HG03575 (cell line): ENCODE measurements around the gene LMX1B.
"Not testable (repeated sequence)": the region's sequence is repeated elsewhere in the genome, so short reads cannot be mapped to it uniquely, and the experiment has no call there.

ENCODE experiments used
- ATAC-seq: cut with Tn5 transposase; IDR thresholded peaks from one replicate; pipeline ENCODE4 v1.9.1; 2021; ENCODE audit not compliant: unreplicated experiment, insufficient number of reproducible peaks, low FRiP score; ENCODE audit errors: extremely low read depth

The LMX1B gene

DNA sequence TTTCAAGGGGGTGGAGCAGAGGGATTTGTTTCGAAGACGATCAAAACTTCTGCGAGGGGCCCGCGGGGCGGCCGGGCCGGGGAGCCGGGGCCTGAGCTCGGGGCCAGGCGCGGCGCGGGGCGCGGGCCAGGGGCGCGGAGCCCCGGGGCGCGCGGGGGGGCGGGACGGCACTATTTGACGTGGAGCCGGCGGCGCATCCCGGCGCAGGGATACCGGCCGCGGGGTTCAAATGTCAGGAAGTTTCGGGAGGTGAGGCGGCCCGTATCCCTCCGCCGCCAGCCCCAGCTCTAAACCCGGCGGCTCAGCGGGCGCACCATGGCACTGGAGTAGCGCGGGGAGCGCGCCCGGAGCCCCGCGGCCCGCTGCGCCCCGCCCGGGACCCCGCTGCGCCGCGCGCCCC is at the start of gene LMX1B:
LMX1B (plus strand) TSS at position 278 of the 400 bp plus-strand sequence. CDS start 522 bp downstream, outside the sequence.
- ATAC-seq: no peak

DNA sequence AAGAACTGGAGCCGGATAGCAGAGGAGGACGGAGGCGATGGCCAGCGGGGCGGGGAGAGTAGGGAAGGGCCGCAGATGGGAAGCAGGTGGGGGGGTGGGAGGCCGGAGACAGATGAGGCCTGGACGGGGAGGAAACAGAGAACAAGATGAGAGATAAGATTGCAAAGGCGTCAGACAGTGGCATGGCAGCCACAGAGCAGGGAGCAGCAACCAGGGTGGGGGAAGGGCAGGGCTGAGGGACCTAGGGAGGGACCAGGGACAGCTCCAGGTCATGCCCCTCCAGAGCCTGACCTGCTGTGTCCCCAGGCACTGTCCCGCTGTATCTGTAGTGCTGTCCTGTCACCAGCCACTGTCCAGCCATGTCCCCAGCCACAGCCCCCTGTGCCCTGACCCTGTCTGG is 49.6 kb upstream of the LMX1B start:
- ATAC-seq: no peak

DNA sequence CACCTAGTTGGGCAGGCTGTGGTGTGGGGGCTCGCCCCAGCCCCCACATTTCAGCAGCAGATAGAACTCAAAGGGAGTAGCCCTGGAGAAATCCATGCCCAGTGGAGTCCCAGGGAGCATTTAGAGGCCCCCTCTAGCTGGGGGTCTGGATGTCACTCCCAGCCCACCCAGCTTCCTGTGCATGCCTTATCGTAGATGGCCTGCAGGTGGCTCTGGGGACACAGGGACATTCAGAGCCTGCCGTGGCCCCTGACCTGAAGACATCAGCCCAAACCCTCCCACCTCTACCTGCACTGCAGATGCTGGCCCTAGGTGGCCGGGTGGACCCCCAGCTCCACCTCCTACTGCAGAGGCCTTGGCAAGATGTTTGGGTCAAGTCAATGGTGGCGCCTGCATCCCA is 49.0 kb upstream of the LMX1B start:
- no peak for ATAC-seq

DNA sequence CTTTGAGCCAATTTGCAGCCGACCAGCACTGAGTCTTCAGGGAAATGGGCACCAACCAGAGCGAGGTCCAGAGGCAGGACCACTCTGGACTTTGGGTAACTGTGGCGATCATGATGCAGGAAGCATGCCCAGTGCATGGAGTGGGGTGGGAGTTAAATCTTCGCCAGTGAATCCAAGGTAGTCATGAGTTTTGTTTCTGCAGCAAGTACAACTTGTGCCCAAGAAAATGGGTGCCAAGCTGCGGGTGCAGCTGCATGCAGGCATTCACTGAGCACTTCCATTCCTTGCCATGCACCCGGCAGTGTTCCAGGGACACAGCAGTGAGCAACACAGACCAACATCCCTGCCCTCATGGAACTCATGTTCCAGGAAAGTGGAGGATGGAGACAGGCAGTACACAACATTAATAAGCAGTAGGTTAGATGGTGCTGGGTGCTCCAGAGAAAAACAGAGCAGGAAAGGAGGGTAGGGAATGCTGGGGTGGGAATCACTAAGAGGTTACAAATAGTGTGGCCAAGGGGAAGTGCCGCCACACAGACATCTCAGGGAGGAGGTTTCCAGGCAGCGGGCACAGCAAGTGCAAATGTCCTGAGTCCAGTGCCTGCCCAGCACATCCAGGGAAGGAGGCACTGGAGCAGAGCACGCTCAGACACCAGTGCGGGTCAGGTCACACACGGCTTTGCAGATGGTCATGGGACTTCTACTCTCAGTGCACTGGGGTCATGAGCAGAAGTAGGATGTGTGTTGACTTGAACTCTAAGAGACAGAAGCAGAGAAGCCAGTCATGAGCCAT is 48.2 kb upstream of the LMX1B start:
- ATAC-seq: no peak

DNA sequence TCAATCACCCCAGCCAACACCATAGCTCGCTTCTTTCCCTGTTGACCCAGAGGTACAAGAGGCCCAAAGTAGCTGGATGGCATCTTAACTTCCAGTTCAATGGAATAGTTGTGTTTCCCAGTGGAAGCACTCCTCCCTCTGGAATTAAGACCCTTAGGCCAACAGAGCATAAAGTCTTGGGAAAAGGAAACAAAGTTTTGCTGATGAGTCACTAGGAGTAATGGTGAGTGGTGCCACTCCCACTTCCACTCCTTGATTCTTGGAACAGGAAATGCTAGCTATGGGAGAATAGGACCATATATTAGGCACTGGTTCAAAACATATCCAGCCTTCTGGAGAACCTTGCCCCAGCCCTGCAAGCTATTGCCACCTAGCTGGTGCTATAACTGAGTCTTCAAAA is 44.7 kb upstream of the LMX1B start:
- no peak for ATAC-seq

DNA sequence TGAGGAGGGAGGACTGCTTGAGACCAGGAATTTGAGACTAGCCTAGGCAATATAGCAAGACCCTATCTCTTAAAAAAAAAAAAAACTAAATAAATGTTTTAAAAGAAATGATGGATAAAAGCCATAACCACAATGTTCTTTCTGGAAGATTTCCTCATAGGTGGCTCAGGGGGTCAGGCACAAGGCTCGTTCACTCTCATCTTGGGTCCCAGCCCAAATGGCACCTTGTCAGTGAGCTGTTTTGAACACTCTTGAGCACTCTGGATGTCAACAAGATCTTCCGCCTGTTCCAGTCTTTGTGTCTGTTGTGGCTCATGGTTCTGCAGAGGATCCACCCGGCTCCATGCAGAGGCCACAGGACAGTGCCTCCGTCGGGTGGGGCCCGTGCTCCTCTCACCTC is 35.7 kb upstream of the LMX1B start:
- ATAC-seq: no peak

DNA sequence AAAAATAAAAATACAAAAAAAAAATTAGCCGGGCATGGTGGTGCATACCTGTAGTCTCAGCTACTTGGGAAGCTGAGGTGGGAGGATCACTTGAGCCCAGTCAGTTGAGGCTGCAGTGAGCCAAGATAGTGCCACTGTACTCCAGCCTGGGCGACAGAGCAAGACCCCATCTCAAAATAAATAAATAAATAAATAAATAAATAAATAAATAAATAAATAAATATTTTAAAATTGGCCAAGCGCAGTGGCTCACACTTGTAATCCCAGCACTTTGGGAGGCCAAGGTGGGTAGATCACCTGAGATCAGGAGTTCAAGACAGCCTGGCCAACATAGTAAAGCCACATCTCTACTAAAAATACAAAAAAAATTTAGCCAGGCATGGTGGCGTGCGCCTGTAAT is 33.4 kb upstream of the LMX1B start:
- ATAC-seq: not testable (repeated sequence)

DNA sequence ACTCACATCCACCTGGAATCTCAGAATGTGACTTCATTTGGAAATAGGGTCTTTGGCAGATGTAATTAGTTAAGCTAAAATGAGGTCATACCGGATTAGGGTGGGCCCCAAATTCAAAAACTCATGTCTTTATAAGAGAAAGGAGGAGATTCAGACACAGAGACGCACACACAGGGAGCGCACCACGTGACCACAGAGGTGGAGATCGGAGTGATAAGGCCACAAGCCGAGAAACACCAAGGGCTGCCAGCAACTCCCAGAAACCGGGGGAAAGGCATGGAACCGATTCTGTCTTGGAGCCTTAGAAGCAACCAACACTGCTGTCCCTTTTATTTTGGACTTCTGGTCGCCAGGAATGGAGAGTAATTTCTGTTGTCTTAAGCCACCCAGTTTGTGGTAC is 31.8 kb upstream of the LMX1B start:
- ATAC-seq: no peak

DNA sequence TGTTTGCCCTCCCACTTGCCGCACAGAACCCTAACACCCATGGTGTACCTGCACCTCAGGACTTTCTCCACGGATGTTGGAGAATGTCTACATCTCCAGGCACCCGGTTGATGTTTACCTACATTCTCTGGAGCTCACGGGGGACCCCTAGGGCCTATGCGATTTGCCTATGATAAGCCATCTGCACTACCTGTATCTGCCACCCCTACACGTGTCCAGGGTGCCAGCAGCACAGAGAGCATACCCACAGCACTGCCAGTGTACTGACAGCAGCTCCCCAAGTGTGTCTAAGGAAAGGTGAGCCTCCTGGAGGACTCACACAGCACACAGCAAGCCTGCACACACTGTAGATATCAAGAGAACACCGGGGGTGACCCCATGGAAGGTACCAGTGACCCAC is 31.3 kb upstream of the LMX1B start:
- no peak for ATAC-seq

DNA sequence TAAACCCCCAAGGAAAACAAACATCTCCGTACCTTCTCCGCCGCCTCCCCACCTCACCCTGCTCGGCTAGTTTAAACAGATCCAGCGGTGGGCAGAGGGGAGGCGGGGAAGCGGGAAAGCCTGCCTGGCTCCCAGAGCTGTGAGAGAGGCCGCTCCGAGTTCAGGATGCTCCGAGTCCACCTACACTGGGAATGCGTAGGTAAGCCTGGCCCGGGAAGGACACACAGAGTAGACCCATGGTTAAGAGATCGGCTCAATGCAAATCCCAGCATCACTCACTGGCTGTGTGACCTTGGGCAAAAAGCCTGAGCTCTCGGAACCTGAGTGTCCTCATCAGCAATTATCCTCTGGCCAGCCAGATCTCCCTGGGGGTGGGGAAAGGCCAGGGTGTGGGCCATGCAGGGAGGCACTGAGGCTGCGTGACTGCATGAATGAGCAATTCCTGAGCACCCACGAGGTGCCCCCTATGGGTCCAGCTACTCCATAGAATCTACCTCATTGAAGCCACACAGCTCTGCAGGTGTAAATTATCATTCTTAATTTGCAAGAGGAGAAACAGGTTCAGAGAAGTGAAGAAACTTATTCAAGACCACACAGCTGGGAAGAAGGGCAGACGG is 30.5 kb upstream of the LMX1B start:
- no peak for ATAC-seq

DNA sequence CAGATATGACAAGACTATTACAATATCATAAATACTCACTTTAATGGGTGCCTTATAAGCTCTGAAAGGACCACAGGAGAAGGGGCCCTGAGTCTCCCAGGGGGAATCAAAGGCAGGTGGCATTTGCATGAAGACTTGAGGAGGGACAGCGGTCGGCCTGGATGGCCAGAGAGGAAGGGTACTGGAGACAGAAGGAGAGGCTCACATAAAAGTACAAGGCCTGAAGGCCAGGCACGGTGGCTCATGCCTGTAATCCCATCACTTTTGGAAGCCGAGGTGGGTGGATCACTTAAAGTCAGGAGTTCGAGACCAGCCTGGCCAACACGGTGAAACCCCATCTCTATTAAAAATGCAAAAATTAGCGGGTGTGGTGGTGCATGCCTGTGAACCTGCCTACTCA is 29.1 kb upstream of the LMX1B start:
- no peak for ATAC-seq

DNA sequence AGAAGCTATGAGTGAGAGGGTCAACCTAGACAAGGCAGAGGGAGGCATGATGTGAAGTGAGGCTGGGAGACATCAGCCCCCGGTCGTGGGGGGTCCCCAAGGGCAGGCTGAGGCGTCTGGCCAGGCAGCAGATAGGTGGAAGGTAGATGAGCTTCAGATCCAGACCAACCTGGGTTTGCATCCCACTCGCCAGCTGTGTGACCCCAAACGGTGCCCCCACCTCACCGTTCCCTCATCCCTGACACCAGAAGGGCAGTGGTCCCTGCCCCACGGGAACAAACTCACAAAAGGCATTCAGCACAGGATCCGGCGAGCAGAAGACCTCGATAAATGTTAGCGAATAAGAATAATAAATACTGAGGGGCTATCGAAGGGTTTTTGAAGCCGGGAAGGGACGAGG is 27.5 kb upstream of the LMX1B start:
- no peak for ATAC-seq

DNA sequence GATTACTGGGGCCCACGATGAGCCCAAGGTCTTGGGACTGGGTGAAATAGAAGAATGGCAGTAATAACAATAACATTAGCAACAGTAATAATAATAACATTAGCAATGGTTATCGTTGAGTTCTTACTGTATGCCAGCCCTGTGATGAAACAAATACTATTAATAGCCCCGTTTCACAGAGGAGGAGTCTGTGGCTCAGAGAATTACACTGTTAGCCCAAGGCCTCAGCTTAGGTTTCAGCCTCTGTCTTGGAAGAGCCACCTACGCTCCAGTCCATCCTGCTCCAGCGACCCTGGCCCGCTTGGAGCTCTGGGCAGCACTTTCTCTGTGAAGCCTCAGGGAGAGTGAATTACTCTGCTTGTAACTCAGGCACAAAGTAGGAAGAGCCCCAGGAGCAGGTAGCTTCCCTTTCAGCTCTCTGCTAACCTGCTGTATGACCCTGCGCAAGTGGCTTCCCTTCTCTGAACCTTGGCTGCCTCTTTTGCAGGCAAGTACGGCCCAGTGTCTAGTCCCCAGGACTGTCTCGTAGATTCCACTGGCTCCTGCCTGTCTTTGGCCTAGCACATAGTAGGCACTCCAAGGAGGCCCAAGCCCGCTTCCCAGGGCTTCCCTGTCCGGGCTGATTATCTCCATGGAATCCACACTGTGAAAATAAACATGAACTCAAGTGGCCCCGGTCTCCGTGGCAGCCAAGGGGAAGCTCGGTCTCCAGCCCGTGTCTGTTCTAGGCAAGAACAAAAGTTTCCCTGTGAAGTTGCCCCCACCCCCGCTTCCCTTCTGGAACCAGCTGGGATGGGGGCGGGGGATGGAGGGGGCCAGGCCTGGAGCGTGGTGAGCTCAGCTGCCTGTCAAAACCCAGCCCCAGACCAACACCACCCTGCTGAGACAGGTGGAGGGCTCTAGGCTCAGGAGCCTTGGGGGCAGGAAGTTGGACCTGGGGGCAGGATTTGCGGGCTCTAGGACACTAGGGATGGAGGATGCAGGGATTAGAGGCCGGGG is 26.2 kb upstream of the LMX1B start:
- ATAC-seq: no peak

DNA sequence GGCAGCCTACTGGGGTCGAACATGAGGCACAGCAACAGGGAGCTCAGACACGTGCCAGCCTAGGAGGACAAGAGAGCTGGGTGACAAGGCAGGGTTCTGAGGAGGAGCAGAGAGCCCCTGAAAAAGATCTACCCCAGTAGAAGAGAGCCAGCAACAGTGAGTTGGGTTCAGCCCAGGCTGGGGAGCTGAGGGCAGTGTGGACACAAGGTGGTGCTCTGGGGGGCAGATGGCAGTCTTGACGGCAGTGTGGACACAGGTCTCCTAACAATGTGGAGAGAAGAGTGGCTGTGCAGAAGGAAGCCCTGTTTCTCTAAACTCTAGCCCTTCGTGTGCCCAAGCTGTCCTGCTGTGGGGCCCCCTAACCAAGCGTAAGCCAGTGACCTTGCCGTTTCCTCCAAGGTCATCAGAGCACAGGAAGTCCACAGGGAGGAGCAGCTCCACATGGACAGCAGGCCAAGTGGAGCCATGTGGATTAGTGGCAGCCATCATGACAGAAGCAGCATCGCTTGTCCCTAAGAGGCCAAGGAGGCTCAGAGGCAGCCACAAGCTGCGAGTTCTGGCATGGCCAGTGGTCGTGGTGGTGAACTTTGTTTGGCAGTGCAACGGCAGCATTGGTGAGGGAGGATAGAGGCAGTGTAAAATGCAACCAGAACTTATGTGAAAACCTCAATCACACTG is 25.1 kb upstream of the LMX1B start:
- ATAC-seq: no peak

DNA sequence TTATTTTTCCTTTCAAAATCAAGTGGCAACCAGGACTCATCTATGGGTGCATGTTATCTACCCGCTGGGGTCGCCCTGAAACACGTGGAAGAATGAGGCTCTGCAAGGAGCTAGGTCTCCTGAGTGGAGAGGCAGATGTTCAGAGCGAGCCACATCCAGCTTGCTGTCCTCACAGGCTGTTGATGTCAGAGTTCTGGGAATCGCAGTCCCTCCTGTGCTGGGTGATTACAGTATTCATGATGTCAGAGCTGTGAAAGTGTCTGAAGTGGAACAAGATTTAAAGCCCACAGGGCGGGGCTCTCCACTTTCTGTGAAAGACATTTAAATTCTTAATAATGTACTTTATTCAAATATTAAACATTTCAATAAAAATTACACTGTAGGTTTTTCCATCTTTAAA is 24.4 kb upstream of the LMX1B start:
- ATAC-seq: no peak

DNA sequence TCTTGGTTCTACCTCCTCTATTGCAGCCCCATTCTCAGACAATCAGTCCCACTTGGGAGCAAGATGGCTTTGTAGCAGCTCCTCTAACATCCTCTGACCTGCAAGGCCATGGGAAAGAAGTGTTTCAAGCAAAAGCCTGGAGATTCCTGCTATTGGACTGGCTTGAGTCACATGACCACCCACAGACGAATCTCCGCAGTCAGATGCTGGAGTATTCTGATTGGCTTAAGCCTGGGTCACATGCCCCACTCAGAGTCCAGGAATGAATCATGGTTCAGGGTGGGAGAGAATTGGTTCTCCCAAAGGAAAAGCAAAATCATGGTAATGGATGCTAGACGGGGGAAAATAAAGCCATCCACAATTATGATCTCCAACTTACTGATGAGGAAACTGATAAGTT is 22.6 kb upstream of the LMX1B start:
- no peak for ATAC-seq

DNA sequence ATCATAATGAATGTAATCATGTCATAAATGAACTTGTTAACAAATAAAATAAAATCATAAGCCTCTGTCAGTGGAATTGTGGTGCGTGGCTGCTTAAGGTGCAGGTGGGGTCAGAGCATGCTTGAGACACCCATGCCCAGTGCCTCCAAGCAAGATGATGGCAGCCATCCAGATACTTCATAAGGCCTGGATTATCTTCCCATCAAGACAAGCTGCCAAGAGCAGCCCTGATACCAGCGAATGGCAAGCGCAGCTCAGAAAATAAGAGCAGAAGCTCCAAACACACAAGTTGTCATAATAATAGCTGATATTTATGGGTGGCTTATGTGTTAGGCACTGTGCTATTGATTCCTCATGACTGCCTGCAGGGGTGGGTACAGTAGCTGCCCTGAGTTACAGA is 21.8 kb upstream of the LMX1B start:
- ATAC-seq: no peak

DNA sequence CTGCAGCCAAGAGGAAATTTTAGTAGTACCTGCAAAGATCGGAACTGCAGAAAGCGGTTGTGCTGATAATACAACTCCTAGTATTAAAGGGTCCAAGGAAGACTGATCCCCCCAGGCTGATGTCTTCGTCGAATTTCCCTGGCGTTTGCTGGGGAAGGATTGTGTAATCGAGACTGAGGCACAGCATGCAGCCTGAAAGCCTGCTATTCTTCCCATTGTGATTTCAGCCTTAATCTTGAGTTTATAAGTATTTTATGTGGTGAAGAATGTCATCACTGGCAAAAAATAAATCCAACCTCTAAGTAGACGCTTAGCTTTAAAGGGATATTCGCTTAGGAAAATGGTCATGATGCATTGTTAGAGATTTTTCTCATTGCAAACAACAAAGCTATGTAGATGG is 21.3 kb upstream of the LMX1B start:
- ATAC-seq: no peak

DNA sequence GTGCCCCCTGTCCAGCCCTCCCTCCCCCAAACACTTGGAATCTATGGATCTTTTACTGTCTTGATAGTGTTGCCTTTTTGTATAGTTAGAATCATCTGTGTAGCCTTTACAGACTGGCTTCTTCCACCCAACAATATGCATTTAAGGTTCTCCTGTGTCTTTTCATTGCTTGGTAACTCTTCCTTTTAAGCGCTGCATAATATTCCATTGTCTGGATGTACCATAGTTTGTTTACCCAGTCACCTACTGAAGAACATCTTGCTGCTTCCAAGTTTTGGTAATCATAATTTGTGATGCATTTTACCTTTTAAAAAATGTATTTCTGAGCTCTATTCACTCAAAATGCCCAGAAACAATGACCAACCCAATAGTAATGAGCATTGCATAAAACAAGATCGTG is 17.7 kb upstream of the LMX1B start:
- no peak for ATAC-seq
